Activated CD4-positive, alpha-beta T cell treated with anti-CD3 and anti-CD28 coated beads for 36 hours (primary cell): ENCODE results near the gene PHTF2. TPM values are rescaled to one million over a fixed set of nuclear protein-coding genes. Genes with fewer than 3 reads are reported as not detected.
"Not testable (repeated sequence)": the region's sequence is repeated elsewhere in the genome, so short reads cannot be mapped to it uniquely, and the experiment has no call there.

Experiments
- ATAC-seq: fragments of 200-7000 bp; cut with Tn5 transposase; one replicate; pipeline ENCODE4 v1.10.0; 2021; ENCODE audit warnings: mild to moderate bottlenecking, moderate library complexity
- CTCF ChIA-PET: fragments of 350-600 bp; sonication (Branson Sonifier 250); formaldehyde crosslinking; loops from one replicate; lab custom pipeline; 2021; ENCODE audit warnings: antibody characterized with exemption; lab: Charles Lee
- POLR2A ChIA-PET: fragments of 350-600 bp; sonication (Branson Sonifier 250); formaldehyde crosslinking; loops from one replicate; lab custom pipeline; 2021; ENCODE audit warnings: antibody characterized with exemption, inconsistent platforms; lab: Charles Lee
- DNase-seq: peaks from one replicate; pipeline ENCODE4 v3.0.0-alpha.2; 2020
- H3K27ac Mint-ChIP-seq: one replicate; pipeline ENCODE4 v1.8.0; 2021; ENCODE audit warnings: mixed read lengths
- H3K27me3 Mint-ChIP-seq: one replicate; pipeline ENCODE4 v1.8.0; 2021; ENCODE audit warnings: mixed read lengths
- H3K36me3 Mint-ChIP-seq: one replicate; pipeline ENCODE4 v1.8.0; 2021; ENCODE audit warnings: low read depth, mixed read lengths
- H3K4me1 Mint-ChIP-seq: one replicate; pipeline ENCODE4 v1.8.0; 2021; ENCODE audit warnings: mixed read lengths
- H3K4me3 Mint-ChIP-seq: one replicate; pipeline ENCODE4 v1.8.0; 2021; ENCODE audit warnings: mild to moderate bottlenecking, moderate library complexity, mixed read lengths
- H3K9me3 Mint-ChIP-seq: one replicate; pipeline ENCODE4 v1.8.0; 2021; ENCODE audit warnings: low read depth, mixed read lengths
- intact Hi-C, 2 experiments: fragments of 100-400 bp; cut with DNase I in 1 of 2; cut with micrococcal nuclease in 1 of 2; formaldehyde crosslinking; loops; one replicate each; pipeline versions ENCODE4 v1.14.2 to v1.15.1; 2022 to 2024; cut with DNase I, micrococcal nuclease
- total RNA-seq, 2 experiments: library from RNA; stranded (reverse); gene quantifications; one replicate each; pipeline ENCODE4 v1.2.3, GENCODE V29; 2021

The PHTF2 gene
- total RNA-seq, 2 experiments from 2014 or later = 25.5 to 26.7 TPM

DNA sequence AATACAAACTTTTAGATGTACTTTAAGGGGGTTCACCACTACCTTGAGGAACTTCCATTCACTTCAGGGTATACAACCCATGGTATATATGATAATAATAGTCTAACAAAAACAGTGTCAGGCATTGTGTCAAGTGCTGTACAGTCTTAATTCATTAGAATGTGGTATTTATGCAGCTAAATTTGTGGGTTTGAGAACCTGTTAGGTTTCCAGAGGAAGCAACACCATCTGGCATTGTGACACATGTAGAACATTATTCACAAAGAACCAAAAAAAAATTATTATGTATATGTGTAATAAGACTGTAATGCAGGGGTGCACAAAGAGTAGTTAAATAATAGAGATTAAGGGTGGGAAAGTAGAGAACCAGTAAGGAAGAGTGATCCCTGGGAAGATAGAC is 26.7 kb upstream of the PHTF2 start:
- ATAC-seq (no peak), DNase-seq (no peak)
- Mint-ChIP-seq H3K27ac (no peak overlapping the region), H3K4me1 (no peaks in the 10 kb centered on the region), H3K9me3 (no peaks in the 10 kb centered on the region), H3K4me3 (no peak overlapping the region), H3K27me3 (no peaks in the 10 kb centered on the region), H3K36me3 (peaks cover 26% of the 10 kb centered on the region)
- ChIA-PET CTCF (no interaction called here), POLR2A (no interaction called here)
- intact Hi-C loops = no loop called here

DNA sequence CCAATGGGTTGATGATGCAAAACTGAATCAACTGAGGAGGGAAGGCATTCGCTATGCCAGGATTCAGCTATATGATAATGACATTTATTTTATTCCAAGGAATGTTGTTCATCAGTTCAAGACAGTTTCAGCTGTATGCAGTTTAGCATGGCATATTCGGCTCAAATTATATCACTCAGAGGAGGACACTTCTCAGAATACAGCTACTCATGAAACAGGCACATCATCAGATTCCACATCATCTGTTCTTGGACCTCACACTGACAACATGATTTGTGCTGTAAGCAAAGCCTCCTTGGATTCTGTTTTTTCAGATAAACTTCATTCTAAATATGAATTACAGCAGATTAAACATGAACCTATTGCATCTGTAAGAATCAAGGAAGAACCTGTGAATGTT is 20.0 kb upstream of the PHTF2 start:
- ATAC-seq (no peak), DNase-seq (no peak)
- Mint-ChIP-seq H3K4me3 (no peak overlapping the region), H3K9me3 (no peaks in the 10 kb centered on the region), H3K27ac (no peak overlapping the region), H3K27me3 (no peaks in the 10 kb centered on the region), H3K4me1 (no peaks in the 10 kb centered on the region), H3K36me3 (peaks cover 40% of the 10 kb centered on the region)
- ChIA-PET CTCF (no interaction called here), POLR2A (no interaction called here)
- intact Hi-C loops = no loop called here

DNA sequence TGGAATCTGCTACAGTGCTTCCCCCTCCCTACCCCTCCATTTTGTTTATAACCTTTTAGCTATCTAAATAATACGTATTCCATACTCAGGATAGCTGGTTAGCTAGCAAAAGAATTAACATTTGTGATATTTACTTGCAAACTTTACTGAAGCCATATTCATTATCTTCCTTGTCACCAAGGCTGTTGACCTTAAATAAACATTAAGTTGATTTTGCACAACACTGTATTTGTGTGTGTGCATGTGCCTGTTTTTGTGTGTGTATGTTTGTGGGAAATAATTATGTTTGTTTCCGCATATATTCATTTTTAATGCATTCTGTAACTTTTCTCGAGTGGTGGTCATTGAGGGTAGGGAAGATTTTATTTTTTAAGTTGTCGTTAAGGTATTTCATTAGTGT is 16.2 kb upstream of the PHTF2 start:
- intact Hi-C loops = no loop called here
- DNase-seq = no peak
- Mint-ChIP-seq H3K27ac (no peak overlapping the region), H3K27me3 (no peaks in the 10 kb centered on the region), H3K36me3 (peaks cover 36% of the 10 kb centered on the region), H3K9me3 (no peaks in the 10 kb centered on the region), H3K4me1 (no peaks in the 10 kb centered on the region), H3K4me3 (no peak overlapping the region)
- ChIA-PET POLR2A (no interaction called here), CTCF (interaction anchor here (0.9 kb wide), 1 partner anchor 15 kb away, joined by 3 read pairs; no protein-coding TSS in a partner anchor)
- ATAC-seq = no peak

DNA sequence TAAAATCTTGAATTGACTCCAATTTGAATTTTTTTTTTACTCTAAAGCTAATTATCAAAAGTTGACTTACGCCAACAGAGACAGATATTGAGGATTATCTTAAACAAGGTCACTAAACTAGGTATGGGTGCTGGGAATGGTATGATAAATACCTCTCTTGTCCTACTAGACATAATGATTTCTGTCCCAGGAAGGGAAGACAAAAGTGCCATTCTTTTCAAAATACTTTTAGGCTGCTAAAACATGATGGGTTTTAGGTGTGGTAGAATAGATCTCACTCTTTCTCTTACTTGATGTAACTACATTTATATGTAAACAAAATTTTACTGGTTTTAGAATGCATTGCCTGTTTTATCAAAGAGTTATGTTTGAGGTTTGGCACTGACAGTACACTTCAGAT is 15.5 kb upstream of the PHTF2 start:
- Mint-ChIP-seq H3K27ac (no peak overlapping the region), H3K4me3 (no peak overlapping the region), H3K9me3 (no peaks in the 10 kb centered on the region), H3K36me3 (peaks cover 36% of the 10 kb centered on the region), H3K4me1 (no peaks in the 10 kb centered on the region), H3K27me3 (no peaks in the 10 kb centered on the region)
- CTCF ChIA-PET = interaction anchor here (0.9 kb wide), 1 partner anchor 14 kb away, joined by 3 read pairs; no protein-coding TSS in a partner anchor
- DNase-seq (no peak), ATAC-seq (no peak)
- POLR2A ChIA-PET = no interaction called here
- intact Hi-C loops = no loop called here

DNA sequence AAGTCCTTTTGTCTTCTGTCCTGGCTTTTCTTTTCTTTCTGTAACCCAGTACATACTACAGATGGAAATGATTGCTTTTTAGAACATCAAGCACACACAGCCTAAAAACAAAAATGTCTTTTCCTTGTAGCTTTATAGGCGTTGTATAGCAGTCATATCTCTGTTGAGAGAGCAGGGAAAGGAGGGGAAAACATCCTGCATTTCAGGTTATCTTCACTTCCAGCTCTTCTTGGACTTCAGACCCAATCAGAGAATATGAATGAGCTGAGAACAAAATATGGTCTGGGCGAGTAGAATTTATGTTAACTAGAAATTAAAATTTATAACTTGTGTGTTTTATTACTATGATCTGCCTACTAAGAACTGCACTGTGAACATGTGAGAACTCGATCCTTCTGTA is 15.0 kb upstream of the PHTF2 start:
- DNase-seq = no peak
- no peaks in the 10 kb centered on the region for H3K4me1 Mint-ChIP-seq
- no peak overlapping the region for H3K4me3 Mint-ChIP-seq
- no peak overlapping the region for H3K27ac Mint-ChIP-seq
- intact Hi-C loops = no loop called here
- no peak for ATAC-seq
- H3K27me3 Mint-ChIP-seq = no peaks in the 10 kb centered on the region
- peaks cover 32% of the 10 kb centered on the region for H3K36me3 Mint-ChIP-seq
- no peaks in the 10 kb centered on the region for H3K9me3 Mint-ChIP-seq
- ChIA-PET CTCF (no interaction called here), POLR2A (no interaction called here)

DNA sequence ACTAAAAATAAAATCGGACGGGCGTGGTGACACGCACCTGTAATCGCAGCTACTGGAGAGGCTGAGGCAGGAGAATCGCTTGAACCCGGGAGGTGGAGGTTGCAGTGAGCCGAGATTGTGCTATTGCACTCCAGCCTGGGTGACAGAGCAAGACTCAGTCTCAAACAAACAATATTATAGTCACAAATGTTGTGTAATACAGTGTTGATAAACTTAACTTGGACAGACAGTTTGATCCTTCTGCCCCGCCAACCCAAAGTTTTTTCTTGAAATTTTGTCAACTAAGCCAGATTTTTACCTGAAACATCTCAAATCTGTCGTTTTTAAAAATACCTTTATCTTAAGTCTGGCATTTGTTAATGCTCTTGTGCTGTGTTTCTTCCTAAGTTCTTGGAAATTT is 14.1 kb upstream of the PHTF2 start:
- ATAC-seq, H3K9me3 Mint-ChIP-seq, DNase-seq, H3K27ac Mint-ChIP-seq, intact Hi-C loops, POLR2A ChIA-PET, H3K4me1 Mint-ChIP-seq, H3K4me3 Mint-ChIP-seq, H3K27me3 Mint-ChIP-seq, CTCF ChIA-PET: not testable (repeated sequence)
- peaks cover 29% of the 10 kb centered on the region for H3K36me3 Mint-ChIP-seq

DNA sequence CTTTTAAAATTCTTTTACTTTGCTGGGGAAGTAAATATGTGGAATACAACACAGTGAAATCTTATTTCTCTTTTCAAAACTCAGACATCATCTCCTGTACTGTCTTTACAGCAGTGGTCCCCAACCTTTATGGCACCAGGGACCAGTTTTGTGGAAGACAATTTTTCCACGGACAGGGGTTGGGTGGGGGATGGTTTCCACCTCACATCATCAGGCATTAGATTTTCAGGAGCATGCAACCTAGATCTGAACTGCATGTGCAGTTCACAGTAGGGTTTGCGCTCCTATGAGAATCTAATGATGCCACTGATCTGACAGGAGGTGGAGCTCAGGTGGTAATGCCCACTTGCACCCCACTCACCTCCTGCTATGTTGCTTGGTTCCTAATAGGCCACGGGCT is 12.6 kb upstream of the PHTF2 start:
- DNase-seq = no peak
- Mint-ChIP-seq H3K9me3 (no peaks in the 10 kb centered on the region), H3K36me3 (peaks cover 25% of the 10 kb centered on the region), H3K4me3 (no peak overlapping the region), H3K27me3 (no peaks in the 10 kb centered on the region), H3K27ac (no peak overlapping the region), H3K4me1 (no peaks in the 10 kb centered on the region)
- ChIA-PET CTCF (no interaction called here), POLR2A (no interaction called here)
- ATAC-seq = no peak
- intact Hi-C loops = no loop called here

DNA sequence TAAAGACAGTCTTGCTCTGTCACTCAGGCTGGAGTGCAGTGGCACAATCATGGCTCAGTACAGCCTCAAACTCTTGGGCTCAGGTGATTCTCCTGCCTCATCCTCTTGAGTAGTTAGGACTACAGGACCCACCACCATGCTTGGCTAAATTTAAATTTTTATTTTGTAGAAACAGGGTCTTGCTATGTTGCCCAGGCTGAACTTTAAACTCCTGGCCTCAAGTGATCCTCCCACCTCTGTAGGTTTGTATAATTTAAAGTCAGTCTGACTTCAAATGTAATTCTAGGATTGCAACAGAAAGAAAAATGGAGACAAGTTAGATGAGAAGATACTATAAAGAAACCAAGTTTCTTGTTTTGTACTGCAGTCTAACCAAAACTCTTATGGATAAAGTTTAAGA is 11.8 kb upstream of the PHTF2 start:
- no peaks in the 10 kb centered on the region for H3K9me3 Mint-ChIP-seq
- peaks cover 25% of the 10 kb centered on the region for H3K36me3 Mint-ChIP-seq
- ChIA-PET POLR2A (no interaction called here), CTCF (interaction anchor here (0.6 kb wide), 1 partner anchor 70 kb away, joined by 3 read pairs; no protein-coding TSS in a partner anchor)
- ATAC-seq (no peak), DNase-seq (no peak)
- intact Hi-C loops = no loop called here
- no peaks in the 10 kb centered on the region for H3K27me3 Mint-ChIP-seq
- no peaks in the 10 kb centered on the region for H3K4me1 Mint-ChIP-seq
- H3K27ac Mint-ChIP-seq = no peak overlapping the region
- H3K4me3 Mint-ChIP-seq = no peak overlapping the region

DNA sequence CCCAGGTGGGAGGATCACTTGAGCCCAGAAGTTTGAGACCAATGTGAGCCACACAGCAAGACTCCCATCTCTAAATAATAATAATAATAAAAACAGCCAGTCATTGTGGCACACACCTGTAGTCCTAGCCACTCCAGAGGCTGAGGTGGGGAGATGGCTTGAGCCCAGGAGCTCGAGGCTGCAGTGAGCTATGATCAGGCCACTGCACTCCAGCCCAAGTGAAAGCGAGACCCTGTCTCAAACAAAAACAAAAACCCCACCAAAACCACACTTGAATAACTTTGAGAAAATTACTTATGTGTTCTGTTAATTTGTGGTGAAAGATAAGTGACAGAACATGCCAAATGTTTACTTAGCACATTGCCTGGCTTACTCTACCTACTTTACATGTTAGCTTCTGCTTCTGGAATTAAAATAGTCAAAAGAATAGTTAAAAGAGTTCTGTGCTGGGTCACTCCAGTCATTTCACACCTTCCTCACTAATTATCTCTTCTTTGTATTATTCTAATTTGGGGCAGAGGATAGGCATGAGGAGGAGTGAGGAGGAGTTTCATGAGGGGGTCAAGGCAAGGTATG is 10.2 kb upstream of the PHTF2 start:
- Mint-ChIP-seq H3K4me1 (no peaks in the 10 kb centered on the region), H3K9me3 (no peaks in the 10 kb centered on the region), H3K27me3 (no peaks in the 10 kb centered on the region), H3K36me3 (peaks cover 17% of the 10 kb centered on the region), H3K27ac (no peak overlapping the region), H3K4me3 (no peak overlapping the region)
- peak; percentile 16 for ATAC-seq
- no peak for DNase-seq
- ChIA-PET CTCF (interaction anchor here (0.6 kb wide), 1 partner anchor 252 kb away, joined by 3 read pairs; no protein-coding TSS in a partner anchor), POLR2A (no interaction called here)
- intact Hi-C loops = no loop called here

DNA sequence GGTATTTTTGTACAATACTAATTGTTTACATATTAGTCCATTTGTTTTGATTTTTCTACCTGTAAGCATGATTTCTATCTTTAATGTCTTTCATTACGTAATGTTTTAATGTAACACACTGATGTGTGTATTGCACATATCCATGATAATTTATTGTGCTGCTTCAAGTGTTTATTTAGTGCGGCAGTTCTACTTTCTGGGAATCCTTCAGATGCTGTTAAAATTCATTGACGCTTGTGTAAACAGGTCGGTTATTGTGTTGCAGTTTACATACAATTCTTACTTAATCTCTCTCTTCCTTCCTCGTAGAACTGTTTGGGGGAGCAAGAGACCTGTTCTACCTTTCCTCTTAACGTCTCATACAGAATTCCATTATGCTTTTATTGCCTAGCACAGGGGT is 7.2 kb upstream of the PHTF2 start:
- ATAC-seq (no peak), DNase-seq (no peak)
- H3K4me3 Mint-ChIP-seq = no peak overlapping the region
- ChIA-PET CTCF (interaction anchor here (0.6 to 0.9 kb wide), 3 partner anchors 11 to 393 kb away, joined by 3 read pairs; no protein-coding TSS in a partner anchor), POLR2A (no interaction called here)
- H3K9me3 Mint-ChIP-seq = no peaks in the 10 kb centered on the region
- intact Hi-C loops = no loop called here
- no peaks in the 10 kb centered on the region for H3K27me3 Mint-ChIP-seq
- H3K4me1 Mint-ChIP-seq = peaks cover 18% of the 10 kb centered on the region
- no peak overlapping the region for H3K27ac Mint-ChIP-seq
- peaks cover 16% of the 10 kb centered on the region for H3K36me3 Mint-ChIP-seq

DNA sequence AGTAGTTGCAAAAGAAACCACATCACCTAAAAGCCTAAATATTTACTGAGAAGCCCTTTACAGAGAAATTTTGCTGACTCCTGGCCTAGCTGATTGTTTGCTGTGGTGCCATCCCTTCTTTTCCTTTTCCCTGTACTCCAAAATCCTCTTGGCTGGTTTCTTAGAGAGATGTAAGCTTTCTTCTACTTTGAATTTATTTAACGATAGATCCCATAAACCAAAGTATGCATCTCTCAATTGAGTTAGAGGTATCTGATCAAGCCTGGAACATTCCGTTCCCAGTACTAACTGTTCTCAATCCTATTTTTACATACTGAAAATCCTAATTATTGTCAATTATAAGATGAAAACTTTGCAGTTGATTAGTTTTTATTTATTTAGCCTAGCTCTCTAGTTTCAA is 6.6 kb upstream of the PHTF2 start:
- ATAC-seq (no peak), DNase-seq (no peak)
- Mint-ChIP-seq H3K4me1 (peaks cover 24% of the 10 kb centered on the region), H3K9me3 (no peaks in the 10 kb centered on the region), H3K27ac (no peak overlapping the region), H3K36me3 (peaks cover 16% of the 10 kb centered on the region), H3K27me3 (no peaks in the 10 kb centered on the region), H3K4me3 (no peak overlapping the region)
- intact Hi-C loops = no loop called here
- POLR2A ChIA-PET = no interaction called here
- CTCF ChIA-PET = interaction anchor here (0.6 to 0.9 kb wide), 3 partner anchors 10 to 394 kb away, joined by 3 read pairs; no protein-coding TSS in a partner anchor

DNA sequence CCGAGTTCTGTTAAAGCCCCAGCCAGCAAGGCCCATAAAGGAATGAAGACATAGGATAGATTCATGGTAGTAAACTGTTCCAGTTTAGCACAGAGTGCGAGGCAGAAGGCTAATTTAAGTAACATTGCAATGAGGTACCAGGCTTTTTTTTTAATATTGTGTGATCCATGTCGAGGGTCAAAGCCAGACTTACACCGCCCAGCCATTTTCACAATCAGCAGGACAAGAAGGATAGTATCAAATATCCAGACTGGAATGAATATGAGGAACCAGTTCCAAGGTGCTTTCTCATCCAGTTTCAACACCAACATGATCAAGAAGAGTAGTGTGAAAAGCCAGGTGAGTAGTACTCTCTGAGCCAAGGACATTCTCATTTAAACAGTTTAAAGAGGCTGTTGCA is 4.6 kb upstream of the PHTF2 start:
- Mint-ChIP-seq H3K27ac (no peak overlapping the region), H3K27me3 (no peaks in the 10 kb centered on the region), H3K4me3 (no peak overlapping the region), H3K9me3 (no peaks in the 10 kb centered on the region), H3K4me1 (peaks cover 31% of the 10 kb centered on the region), H3K36me3 (peaks cover 17% of the 10 kb centered on the region)
- no peak for DNase-seq
- intact Hi-C loops = no loop called here
- ATAC-seq = no peak
- CTCF ChIA-PET = no interaction called here
- POLR2A ChIA-PET = no interaction called here
